ENCODE data around the gene XIST. TPM values are rescaled to one million over a fixed set of nuclear protein-coding genes. Genes with fewer than 3 reads are reported as not detected.
"Not testable (repeated sequence)": the region's sequence is repeated elsewhere in the genome, so short reads cannot be mapped to it uniquely, and the experiment has no call there.

Gene XIST
- total and polyA plus RNA-seq, 2 donors (not counting 1 experiment from before 2014, with no cell fraction given), result 0.07 to 97.9 TPM

DNA sequence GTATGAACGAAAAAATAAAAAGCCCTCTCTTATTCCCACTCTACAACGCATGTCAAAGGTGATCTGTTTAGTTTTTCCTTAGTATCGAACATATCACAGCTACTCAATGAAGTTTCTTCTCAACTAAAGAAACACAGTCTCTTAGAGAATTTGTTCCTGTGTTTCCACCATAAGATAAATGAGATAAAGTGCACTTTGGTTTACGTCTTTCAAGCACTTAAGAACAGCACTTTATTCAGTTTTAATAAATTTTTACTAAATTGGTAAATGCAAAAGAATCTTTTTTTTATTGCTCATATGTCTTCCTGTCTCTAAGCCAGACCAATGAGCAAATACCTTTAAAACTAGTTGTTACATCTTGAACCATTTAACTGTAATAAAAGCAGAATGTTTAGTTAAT lies 29.7 kb downstream of the XIST start:
- H3K9me3 ChIP-seq (ENCODE audit: control insufficient read depth, insufficient read depth, low read depth, low read length), result no peaks in the 10 kb centered on the region
- H3K79me2 ChIP-seq (ENCODE audit: control insufficient read depth, insufficient read depth, low read length), result no peaks in the 10 kb centered on the region
- TF ChIP-seq EZH2 (IDR thresholded peaks at IDR 0.05; ENCODE audit: low read length, missing control alignments), result no peak
- TF ChIP-seq, protein P1, sequence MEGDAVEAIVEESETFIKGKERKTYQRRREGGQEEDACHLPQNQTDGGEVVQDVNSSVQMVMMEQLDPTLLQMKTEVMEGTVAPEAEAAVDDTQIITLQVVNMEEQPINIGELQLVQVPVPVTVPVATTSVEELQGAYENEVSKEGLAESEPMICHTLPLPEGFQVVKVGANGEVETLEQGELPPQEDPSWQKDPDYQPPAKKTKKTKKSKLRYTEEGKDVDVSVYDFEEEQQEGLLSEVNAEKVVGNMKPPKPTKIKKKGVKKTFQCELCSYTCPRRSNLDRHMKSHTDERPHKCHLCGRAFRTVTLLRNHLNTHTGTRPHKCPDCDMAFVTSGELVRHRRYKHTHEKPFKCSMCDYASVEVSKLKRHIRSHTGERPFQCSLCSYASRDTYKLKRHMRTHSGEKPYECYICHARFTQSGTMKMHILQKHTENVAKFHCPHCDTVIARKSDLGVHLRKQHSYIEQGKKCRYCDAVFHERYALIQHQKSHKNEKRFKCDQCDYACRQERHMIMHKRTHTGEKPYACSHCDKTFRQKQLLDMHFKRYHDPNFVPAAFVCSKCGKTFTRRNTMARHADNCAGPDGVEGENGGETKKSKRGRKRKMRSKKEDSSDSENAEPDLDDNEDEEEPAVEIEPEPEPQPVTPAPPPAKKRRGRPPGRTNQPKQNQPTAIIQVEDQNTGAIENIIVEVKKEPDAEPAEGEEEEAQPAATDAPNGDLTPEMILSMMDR (conservative IDR thresholded peaks at IDR 0.05 in 1 of 2, IDR thresholded peaks at IDR 0.05 in 1 of 2; ENCODE audit: low read depth in 1 of 2, low read length in 2 of 2), result no peak
- no peaks in the 10 kb centered on the region for H3K4me1 ChIP-seq (ENCODE audit: control insufficient read depth, extremely low read depth, insufficient read depth, low read length)
- H3K9ac ChIP-seq (ENCODE audit: insufficient read depth, low read length), result no peak overlapping the region
- DNase-seq (ENCODE audit: low read depth in 2 of 2), result no peak
- no peak overlapping the region for H3K4me2 ChIP-seq (ENCODE audit: extremely low read depth, insufficient read depth, low read length)
- no peak overlapping the region for H3K27ac ChIP-seq (ENCODE audit: insufficient read depth, low read length)
- no peak overlapping the region for H3K4me3 ChIP-seq (replicated peaks in 1 of 4; ENCODE audit: control extremely low read depth in 1 of 4, insufficient read depth in 1 of 4, low read depth in 3 of 4, low read length in 4 of 4)
- no peaks in the 10 kb centered on the region for H3K27me3 ChIP-seq (ENCODE audit: control insufficient read depth, insufficient read depth, low read length)
- no peak overlapping the region for H2AFZ ChIP-seq (ENCODE audit: low read length)
- no peaks in the 10 kb centered on the region for H3K36me3 ChIP-seq (ENCODE audit: control insufficient read depth, insufficient read depth, low read length)
- H4K20me1 ChIP-seq (ENCODE audit: control insufficient read depth, extremely low read depth, insufficient read depth, low read length), result no peaks in the 10 kb centered on the region

- no peak for DNase-seq (ENCODE audit: low read depth in 2 of 2)
- Histone ChIP-seq H3K9ac (ENCODE audit: insufficient read depth, low read length) (no peak overlapping the region), H3K4me3 (replicated peaks in 1 of 4; ENCODE audit: control extremely low read depth in 1 of 4, insufficient read depth in 1 of 4, low read depth in 3 of 4, low read length in 4 of 4) (no peak overlapping the region), H3K79me2 (ENCODE audit: control insufficient read depth, insufficient read depth, low read length) (no peaks in the 10 kb centered on the region), H3K4me2 (ENCODE audit: extremely low read depth, insufficient read depth, low read length) (no peak overlapping the region), H3K27ac (ENCODE audit: insufficient read depth, low read length) (no peak overlapping the region), H3K4me1 (ENCODE audit: control insufficient read depth, extremely low read depth, insufficient read depth, low read length) (no peaks in the 10 kb centered on the region), H4K20me1 (ENCODE audit: control insufficient read depth, extremely low read depth, insufficient read depth, low read length) (no peaks in the 10 kb centered on the region), H3K9me3 (ENCODE audit: control insufficient read depth, insufficient read depth, low read depth, low read length) (no peaks in the 10 kb centered on the region), H3K27me3 (ENCODE audit: control insufficient read depth, insufficient read depth, low read length) (no peaks in the 10 kb centered on the region), H2AFZ (ENCODE audit: low read length) (no peak overlapping the region), H3K36me3 (ENCODE audit: control insufficient read depth, insufficient read depth, low read length) (no peaks in the 10 kb centered on the region)
- no peak for TF ChIP-seq EZH2 (IDR thresholded peaks at IDR 0.05; ENCODE audit: low read length, missing control alignments)
- TF ChIP-seq, protein P1 (conservative IDR thresholded peaks at IDR 0.05 in 1 of 2, IDR thresholded peaks at IDR 0.05 in 1 of 2; ENCODE audit: low read depth in 1 of 2, low read length in 2 of 2), result no peak
Observed at GRCh38 chrX:73821921-73822559, 30.5 kb downstream of the XIST start.

GRCh38 chrX:73819864-73820558 lies 32.5 kb downstream of the XIST start:
- DNase-seq (ENCODE audit: low read depth in 2 of 2); H3K27ac ChIP-seq (ENCODE audit: insufficient read depth, low read length); H3K9ac ChIP-seq (ENCODE audit: insufficient read depth, low read length); H3K27me3 ChIP-seq (ENCODE audit: control insufficient read depth, insufficient read depth, low read length); H3K79me2 ChIP-seq (ENCODE audit: control insufficient read depth, insufficient read depth, low read length); H3K4me2 ChIP-seq (ENCODE audit: extremely low read depth, insufficient read depth, low read length); H4K20me1 ChIP-seq (ENCODE audit: control insufficient read depth, extremely low read depth, insufficient read depth, low read length); H2AFZ ChIP-seq (ENCODE audit: low read length); H3K4me3 ChIP-seq (replicated peaks in 1 of 4; ENCODE audit: control extremely low read depth in 1 of 4, insufficient read depth in 1 of 4, low read depth in 3 of 4, low read length in 4 of 4); H3K9me3 ChIP-seq (ENCODE audit: control insufficient read depth, insufficient read depth, low read depth, low read length); H3K4me1 ChIP-seq (ENCODE audit: control insufficient read depth, extremely low read depth, insufficient read depth, low read length); H3K36me3 ChIP-seq (ENCODE audit: control insufficient read depth, insufficient read depth, low read length): not testable (repeated sequence)
